ENCODE data around the gene NAPG.
"Not testable (repeated sequence)": the region's sequence is repeated elsewhere in the genome, so short reads cannot be mapped to it uniquely, and the experiment has no call there.

NAPG gene

DNA sequence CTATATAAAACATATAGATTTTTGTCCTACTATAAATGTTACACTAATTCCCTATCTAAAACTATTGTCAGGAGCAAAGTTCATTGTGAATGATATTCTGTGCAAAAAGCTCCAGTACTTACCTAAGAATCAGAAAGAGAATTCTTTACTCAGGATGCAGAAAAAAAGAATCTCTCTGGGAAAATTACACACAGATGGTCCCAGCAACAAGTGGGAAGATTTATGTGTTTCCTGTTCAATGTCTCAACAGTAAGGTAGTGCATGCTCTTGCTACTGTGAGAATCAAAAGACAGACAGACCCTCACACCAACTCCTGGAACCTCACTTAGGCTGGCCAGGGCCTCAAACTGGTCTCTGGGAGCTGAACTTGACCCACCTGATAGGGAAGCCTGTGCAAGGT is 11.2 kb upstream of the NAPG start:
- no peak for DNase-seq

DNA sequence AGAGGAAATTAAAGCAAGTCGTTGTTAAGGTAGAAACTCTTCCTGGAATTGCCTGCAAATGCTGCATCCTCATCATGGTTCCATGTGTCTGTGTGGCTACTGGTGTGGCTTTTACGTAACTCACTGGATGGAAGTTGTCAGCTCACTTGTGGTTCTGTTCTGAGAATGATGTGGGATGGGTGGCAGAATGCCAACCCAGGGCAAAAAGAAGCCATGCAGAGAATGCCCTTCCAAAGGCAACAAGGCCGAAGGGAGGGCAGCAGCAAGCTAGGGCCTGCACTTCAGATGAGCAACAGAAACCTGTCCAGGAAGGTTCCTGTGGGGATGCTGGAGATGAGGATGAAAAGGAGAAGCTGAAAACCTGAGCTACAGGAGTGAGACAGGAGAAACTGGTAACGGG is 10.4 kb upstream of the NAPG start:
- DNase-seq, result no peak

DNA sequence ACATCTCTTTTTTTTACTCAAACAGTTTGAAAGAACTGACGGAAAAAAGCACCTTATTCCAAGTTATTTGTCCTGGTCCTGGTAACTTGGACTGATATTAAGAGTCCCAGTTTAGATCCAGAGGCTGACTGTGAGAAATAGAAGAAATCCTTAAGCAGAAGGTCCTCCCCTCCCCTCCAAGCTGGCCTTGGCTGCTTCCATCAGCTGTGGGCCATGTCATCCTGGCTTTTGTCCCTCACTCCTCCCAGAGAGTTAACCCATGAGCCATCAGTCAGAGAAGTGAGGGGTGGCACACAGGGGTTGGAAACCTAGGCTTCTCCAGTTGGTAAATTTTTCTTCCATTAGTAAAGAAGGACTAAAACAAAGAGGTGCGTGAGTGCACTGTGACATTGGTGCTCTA is 9.7 kb upstream of the NAPG start:
- no peak for DNase-seq

DNA sequence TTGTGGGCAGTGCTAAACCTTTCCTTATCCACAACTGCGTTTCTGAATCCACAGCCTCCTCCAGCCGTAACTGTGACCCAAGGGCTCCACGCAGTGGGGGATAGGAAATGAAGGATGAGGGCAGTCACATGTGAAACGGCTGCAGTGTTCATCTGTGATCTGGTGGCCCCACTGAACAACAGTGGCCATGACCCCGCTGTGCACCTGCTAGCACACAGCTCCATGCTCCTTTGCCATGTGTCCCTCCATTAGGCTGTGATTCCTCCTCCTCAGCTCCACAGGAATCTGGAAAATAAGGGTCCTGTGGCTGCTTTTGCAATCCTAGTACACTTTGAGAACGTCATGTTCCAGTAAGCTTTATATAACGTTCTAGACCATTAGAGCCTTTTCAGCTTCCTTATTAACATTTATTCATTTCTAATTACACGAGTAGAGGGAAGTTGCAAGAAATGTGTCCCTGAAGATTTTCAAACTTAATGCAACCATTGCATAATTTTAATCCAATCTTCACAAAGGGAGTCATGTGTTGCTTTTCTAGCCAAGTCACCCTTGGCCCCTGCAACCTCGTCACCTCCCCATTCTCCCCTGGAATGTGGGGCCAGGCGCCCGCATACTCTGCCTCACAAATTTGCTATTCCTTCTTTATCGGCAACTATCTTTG is 7.1 kb upstream of the NAPG start:
- DNase-seq, result no peak

DNA sequence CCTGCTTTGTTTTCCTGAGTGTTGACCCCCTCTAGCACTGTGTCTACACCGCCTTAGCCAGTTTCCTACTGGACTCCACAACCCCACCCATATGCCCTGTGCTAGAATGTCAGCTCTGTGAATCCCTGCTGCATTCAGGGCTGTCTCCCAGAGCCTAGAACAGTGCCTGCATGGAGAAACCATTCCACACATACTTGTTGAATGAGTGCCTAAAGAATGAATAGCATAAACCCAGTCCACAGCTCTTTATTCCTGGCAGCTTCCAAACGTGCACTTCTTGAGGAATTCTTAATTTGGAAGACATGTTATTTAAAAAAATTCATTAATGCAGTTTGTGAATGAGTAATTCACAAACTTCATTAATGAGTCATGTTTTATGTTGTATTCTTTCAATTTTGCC is 6.5 kb upstream of the NAPG start:
- DNase-seq, result no peak

DNA sequence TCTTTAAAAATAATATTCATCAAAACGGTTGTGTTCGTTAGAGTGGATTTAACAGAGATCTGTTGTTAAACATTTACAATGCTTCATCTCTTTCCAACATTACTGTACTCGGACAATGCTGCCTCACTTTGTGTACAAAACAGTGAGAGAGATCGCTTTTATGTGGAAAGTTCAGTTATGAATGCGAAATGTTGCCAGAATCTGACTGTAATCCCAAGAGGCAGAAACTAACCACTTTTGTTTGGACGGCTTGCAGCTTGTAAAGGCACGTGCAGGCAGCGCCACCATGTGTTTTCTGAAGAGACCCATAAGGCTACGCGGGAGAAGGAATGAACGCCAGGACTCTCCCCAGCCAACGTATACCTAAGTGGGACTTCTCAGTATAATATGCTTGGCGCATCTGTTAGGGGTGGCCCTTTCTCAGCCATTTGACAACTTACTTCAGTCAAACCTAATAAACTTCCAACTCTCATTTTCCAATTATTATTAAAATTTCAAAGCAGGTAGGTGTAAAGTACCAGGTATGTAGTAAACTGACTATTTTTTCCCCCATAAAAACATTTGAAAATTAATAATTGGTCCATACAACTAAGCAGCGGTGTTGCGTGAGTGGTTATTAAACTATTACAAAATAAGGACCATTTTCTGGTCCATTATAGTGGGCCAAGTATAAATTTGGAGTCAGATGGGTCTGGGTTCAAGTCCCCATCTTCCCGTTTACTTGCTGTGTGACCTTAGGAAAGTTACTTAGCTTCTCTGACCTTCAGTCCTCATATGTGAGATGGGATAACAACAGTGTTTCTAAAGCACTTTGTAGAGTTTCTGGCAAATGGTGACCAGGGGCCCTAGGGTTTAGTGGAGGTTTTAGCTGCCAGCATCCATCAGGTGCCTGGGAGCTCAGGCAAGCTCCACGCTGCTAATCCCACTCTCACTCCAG is 5.6 kb upstream of the NAPG start:
- peak; percentile 86 for DNase-seq

DNA sequence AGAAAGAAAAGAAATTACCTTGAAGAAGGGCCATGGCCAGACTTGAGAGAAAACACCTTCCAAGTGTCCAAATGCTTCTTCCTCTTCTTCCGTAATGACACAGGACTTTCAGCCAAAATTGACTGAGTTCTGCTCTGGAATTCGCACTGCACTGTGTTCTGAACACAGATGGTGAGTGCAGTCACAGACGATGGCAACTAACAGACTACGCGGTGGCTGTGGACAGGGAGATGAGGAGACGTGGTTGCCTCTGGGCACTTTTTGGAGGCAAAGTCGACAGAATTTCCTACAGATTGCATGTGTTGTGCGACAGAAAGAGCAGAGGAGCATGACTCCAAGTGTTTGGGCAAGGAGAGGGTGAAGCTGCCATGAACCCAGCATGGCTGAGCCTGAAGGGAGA is 4.3 kb upstream of the NAPG start:
- no peak for DNase-seq

DNA sequence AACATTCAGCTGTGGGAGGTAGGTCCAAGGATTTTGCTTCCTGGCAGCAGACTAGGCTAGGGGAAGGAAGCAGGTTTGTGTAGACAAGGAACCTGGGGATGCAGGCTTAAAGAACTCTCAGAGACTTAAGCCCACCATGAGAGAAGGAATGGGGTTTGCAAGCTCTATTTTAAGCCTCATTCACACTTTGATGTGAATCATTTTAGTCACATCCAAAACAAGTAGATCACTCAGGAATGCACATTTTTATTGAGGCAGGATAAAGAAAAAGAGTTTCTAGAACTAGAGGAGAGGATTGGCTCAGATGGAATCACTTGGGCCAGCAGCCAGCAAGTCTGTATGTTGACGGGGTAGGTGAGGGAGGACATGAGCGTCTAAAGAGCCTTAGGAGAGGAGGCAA is 3.3 kb upstream of the NAPG start:
- no peak for DNase-seq

DNA sequence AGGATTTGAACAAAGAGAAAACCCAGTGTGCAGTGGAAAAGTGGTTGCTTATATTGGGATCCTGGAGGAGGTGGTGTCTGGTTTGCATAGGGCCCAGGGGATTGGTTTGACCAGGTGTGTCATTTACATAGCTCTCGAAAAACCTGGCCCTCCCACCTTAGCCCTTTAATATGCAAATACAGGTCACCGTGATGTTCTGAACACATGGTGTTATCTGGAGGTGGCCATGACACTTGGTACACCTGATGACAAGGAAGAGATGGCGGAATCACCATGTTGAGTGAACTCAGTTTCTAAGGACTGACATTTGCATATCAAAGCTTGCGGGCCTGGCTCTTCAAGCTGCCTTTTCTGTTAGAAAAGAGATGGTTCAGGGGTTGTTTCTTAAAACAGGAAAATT is 2.3 kb upstream of the NAPG start:
- DNase-seq, result no peak

DNA sequence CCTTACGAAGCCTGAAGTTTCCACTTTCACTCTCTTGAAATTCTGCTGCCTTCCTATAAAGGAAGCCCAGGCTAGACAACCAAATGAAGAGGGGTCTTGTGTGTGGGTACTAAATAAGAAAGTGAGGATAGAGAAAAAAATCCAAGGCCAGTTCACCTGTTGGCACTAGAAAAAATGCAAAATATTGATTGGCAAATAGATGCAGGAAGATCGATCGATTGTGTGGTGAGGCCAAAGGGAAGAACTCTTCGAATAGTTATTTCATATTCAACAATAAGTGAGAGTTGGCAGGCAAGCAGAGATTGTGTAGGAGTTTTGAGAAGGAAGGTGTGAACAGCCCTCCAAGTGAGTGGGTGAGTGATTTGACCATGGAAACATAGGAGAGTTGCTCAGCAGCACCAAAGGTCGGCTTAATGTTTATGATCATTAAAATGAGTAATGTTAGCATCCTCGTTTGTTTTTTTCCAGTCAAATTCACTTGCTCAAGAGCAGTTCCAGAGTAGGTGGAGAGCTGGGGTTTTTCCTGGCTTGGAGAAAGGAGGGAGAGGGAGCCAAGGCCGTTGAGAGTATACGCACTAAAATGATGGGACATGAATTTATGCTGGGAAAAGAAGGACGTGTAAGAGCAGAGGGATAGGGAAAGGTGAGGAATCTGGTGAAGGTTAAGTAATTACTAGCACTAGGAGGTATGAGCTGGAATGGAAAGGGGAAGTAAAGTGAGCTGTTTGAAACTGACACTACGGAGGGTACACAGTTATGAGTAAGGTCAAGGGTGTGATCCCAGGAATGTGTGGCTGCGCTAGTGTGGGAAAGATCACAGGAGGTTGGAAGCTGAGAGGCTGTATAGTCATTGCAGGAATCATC is 1.1 kb upstream of the NAPG start:
- DNase-seq, result no peak

DNA sequence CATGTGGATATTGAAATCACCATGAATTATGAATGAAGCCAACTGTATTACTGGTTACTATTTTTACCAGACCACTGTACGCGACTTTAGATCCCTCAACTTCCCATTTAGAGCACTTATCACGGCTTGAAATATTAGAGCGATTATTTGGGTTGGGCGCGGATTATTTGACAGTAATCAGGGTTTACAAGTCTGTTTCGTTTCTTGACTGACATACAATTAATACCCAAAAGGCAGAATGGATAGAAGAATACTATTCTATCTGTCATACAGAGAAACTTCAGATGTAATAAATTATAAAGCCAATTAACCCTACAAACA is 496 bp upstream of the NAPG start:
- no peak for DNase-seq

DNA sequence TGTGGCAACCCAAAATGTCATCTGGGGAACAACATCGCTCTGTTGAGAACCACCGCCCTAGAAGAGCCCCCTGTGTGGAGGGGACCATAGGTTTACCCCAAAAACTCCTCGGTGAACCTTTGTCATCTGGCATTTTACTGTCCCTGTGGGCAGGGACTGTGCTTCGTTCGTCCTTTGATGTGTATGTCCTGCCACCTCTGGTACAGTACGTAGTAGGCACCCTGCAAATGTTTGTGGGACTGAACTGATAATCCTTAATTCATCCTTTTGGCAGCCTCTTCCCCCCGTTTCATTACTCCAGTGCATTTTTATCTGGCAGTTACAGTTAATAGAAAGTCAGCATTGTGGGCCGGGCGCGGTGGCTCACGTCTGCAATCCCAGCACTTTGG is 728 bp downstream of the NAPG start:
- no peak for DNase-seq

DNA sequence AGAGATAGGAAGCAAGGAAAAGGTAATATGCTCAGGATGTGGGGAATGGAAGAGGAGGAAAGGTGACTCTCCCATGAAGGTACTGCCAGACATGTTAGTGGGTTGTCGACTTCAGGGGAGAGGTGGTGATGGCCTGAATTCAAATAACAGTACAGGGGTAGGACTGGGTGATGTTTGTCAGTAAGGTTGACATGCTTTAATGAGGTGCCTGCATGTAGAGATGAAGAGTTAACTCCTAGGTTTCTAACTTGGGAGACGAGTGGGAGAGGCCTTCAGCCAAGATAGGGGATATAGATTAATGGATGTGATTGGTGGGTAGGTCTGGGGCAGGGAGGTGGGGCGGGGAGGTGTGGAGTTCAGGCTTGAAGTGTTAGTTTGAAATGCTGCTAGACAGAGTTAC is 2.6 kb downstream of the NAPG start:
- DNase-seq, result no peak

DNA sequence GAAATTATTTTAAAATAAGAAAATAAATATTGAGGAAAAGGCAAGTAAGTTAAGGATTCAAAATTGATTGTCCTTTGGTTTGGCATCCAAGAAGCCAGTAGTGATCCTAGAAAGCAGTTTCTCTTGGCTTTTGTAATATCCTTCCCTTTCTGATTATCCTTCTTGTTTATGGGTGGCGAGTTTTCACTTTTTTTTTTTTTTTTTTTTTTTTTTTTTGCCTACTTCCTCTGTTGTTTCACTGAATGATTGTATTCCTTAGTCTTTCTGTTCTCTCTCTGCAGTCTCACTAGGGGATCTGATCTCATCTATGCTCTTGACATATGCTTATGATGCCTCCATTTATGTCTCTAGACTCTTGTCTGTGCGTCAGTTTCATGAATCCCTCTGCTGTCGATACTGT is 4.2 kb downstream of the NAPG start:
- DNase-seq, result no peak

DNA sequence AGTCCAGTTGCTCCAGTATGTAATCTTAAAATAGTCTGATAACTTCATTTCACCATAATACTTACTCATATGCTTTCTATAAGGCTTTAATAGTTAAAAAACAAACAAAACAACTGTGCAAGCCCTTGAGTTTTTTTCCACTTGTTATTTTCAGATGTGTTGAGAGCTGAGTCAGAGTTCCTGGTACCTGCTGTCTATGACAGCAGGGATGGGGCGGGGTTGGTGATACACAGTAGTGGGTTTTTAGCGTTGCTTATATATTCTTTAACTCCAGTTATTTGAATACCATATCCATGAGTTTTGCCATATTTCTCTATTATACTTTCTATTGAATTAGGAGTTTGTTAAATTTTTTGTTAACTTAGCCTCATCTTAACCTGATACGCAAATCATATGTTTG is 5.0 kb downstream of the NAPG start:
- DNase-seq, result no peak

DNA sequence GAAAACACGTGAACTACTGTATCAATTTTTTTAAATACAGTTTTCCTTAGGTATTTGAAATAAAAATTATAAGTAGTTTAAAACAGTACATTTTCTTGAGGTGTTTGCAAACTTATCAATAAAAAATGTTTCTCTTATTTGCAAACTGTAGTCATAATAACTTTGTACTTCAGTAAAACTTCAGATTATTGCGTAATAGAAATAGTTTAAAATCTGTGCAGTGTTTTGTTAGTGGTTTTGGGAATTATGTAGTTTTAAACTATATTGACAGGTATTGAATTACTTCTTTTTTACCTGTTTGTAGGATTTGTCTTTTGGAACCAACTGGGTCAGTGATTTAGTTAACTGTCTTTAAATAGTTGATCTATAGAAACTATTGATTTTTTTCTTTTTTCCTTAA is 7.3 kb downstream of the NAPG start:
- no peak for DNase-seq

DNA sequence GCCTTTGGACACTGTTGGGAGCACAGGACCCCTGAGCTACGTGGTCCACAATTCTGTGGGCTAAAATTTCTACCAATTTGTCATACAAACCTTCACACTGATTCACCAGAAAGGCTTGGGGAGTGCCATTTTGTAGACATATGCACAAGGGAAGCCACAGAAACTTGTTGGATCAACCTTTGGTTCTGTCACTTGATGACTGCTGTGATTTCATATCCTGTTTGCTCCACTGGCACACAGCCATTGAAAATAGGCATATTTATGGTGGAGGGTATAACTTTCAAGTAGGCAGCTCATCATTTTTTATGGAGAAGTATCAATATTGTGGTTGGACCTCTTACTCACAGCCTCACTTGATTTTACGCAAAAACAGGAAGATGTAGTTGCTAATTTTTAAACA is 10.5 kb downstream of the NAPG start:
- DNase-seq, result no peak

DNA sequence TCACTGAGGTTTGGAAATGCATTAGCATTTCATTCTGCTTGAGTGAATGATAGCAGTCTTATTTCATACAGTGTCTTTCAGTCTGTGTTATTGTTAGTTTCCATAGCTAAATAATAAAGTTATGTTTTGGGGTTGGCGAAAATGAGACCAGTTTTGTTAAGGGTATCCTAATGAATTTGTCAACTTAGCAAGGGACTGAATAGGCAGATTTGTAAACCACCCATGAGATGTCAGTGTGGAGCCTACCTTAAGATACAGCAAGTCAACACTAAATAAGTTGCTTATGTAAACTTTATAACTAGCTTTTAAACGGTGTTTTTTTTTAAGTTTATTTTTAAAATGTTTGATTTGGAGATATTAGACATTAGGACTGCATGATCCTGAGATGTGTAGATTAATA is 11.9 kb downstream of the NAPG start:
- DNase-seq, result no peak

DNA sequence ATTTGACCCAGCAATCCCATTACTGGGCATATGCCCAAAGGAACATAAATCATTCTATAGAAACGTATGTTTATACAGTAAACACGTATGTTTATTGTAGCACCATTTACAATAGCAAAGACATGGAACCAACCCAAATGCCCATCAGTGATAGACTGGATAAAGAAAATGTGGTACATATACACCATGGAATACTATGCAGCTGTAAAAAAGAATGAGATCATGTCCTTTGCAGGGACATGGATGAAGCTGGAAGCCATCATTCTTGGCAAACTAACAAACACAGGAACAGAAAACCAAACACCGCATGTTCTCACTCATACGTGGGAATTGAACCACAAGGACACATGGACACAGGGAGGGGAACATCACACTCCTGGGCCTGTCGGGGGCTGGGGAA is 13.3 kb downstream of the NAPG start:
- DNase-seq, result not testable (repeated sequence)

DNA sequence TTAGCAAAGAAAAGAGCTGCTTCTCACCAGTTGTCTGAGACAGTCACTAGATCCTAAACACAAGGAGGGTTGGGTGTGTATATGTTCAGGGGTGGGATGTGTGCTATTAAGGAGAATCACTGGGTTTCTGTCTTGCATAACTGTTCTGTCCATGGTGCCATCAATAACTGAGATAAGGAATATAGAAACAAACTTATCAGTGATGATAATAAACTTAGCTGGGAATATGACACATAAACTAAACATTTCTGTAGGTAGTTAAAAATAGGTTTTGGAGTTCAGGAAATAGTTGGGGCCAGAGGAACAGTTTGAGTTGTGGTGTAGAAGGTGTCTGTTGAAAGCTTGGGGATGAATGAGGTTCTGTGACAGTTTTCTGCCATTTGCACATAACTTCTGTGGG is 17.4 kb downstream of the NAPG start:
- no peak for DNase-seq

DNA sequence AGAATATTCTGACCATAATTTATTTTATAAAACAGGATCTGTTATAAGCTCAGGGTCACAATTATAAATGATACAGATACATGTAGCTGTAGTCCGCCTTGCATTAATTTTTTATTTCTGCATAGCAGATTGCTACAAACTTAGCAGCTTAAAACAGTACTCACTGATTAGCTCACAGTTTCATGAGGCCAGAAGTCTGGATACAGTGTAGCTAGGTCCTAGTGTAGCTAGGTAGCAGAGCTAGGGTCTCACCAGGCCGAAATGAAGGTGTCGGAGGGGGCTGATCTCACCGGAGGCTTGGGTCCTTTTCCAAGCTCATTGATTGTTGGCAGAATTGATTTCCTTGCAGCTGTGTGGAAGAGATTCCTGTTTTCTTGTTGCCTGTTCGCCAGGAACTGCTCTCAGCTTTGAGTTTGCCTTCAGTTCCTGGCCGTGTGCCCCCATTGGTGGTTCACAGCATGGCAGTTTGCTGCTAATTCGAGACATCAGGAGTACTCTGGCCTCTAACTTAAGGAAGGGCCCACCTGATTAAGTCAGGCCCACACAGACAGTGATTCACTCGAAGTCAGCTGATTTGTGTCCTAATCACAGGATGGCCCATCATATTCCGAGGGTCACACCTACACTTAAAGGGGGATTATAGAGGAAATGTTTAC is 18.4 kb downstream of the NAPG start:
- DNase-seq, result no peak

DNA sequence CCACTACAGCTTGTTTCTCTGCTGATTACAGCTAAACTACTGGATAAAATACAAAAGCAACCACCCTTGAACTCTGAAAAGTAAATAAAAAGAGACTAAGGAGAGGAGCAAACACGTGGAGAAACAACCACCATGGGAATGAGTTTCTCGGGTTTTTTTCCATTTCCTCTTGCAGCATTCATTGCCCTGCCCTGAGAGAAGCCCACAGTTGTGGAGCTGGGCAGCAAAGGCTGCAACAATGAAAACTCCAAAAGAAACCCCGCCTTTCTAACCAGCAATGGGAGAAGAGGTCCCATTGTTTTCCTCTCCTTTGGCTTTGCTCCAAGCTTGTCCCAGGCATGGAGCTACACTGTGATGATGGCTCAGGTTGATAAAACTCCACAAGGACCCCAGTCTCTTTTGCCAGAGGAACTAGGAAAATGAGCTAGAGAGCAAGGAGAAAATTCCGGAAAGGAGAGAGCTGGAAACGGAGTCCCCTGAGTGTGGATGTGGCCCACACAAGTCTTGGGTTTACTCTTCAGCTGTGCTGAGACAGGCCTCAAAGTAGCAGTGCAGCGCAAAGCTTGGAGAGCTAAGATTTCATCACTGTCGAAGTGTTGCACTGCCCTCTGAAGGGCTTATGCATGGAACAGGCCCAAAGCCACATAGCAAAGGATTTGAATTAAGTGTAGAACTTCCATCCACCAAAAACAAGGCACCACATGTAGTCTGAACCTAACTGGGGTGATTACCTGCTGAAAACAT is 20.9 kb downstream of the NAPG start:
- DNase-seq, result no peak

DNA sequence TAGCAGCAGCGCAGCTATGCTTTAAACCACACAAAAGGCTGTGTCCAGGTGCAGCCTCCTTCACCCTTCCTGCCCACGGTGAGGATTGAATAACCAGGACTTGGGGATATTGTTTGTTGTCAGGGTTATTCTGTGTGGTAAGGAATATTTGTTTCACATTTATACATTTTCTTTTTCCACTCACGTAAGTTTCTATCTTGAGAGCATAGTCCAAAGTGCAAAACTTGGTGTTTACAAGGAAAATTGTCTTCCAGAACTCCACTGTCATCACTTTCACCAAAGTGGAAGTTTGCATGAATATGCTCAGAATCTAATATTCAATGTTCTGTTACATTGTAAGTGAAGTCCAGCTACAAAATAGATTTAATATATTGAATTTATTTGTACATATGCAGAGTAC is 26.4 kb downstream of the NAPG start:
- DNase-seq, result no peak

Data from islet precursor cell (in vitro differentiated cells).